ENCODE data around the gene NEK4.

The NEK4 gene

DNA sequence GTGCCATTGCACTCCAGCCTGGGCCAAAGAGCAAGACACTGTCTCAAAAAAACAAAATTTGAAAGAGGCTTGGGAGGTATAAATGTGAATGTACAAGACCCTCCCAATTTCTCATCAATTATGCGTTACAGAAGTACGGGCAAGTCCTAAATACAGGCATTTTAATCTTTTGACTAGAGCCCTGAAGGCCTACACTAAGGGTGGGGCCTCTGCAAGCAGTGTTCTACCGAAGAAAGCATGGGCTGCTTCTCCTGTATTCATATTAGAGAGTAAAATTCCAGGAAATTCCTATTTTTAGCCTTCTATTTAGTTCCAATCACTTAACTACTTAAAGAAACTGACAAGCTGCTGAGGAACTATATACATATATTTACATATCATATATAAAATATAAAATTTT, 110.7 kb downstream of the NEK4 start:
- TF ChIP-seq, protein P1, sequence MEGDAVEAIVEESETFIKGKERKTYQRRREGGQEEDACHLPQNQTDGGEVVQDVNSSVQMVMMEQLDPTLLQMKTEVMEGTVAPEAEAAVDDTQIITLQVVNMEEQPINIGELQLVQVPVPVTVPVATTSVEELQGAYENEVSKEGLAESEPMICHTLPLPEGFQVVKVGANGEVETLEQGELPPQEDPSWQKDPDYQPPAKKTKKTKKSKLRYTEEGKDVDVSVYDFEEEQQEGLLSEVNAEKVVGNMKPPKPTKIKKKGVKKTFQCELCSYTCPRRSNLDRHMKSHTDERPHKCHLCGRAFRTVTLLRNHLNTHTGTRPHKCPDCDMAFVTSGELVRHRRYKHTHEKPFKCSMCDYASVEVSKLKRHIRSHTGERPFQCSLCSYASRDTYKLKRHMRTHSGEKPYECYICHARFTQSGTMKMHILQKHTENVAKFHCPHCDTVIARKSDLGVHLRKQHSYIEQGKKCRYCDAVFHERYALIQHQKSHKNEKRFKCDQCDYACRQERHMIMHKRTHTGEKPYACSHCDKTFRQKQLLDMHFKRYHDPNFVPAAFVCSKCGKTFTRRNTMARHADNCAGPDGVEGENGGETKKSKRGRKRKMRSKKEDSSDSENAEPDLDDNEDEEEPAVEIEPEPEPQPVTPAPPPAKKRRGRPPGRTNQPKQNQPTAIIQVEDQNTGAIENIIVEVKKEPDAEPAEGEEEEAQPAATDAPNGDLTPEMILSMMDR (IDR thresholded peaks at IDR 0.05; ENCODE audit: low read depth, low read length): no peak
- H3K27me3 ChIP-seq (ENCODE audit: insufficient read depth, low read depth, severe bottlenecking): no peaks in the 10 kb centered on the region
- H3K36me3 ChIP-seq: peaks cover 82% of the 10 kb centered on the region
- DNase-seq: no peak
- no peak overlapping the region for H3K4me3 ChIP-seq (ENCODE audit: low read depth, low read length)
- H3K9me3 ChIP-seq (ENCODE audit: severe bottlenecking): no peaks in the 10 kb centered on the region
- H3K27ac ChIP-seq: no peak overlapping the region

Data from WERI-Rb-1 (cell line).